HEK293T (cell line): ENCODE measurements around the gene KRT3.

Experiments
- BHLHE40 ChIP-seq: fragments of 450-650 bp; IDR thresholded peaks from 2 replicates; pipeline ENCODE4 v1.6.1; 2016; ENCODE audit warnings: mild to moderate bottlenecking, moderate library complexity, borderline replicate concordance
- ELF4 ChIP-seq: fragments of 450-650 bp; IDR thresholded peaks from 2 replicates; pipeline ENCODE4 v1.6.1; 2017; ENCODE audit warnings: antibody characterized with exemption
- NFRKB ChIP-seq: fragments of 450-650 bp; IDR thresholded peaks from 2 replicates; pipeline ENCODE4 v1.6.1; 2016; ENCODE audit warnings: mild to moderate bottlenecking, moderate library complexity
- TARDBP ChIP-seq: fragments of 450-650 bp; IDR thresholded peaks from 2 replicates; pipeline ENCODE4 v1.6.1; 2016
- ZNF384 ChIP-seq: fragments of 450-650 bp; IDR thresholded peaks from 2 replicates; pipeline ENCODE4 v1.6.1; 2016

DNA sequence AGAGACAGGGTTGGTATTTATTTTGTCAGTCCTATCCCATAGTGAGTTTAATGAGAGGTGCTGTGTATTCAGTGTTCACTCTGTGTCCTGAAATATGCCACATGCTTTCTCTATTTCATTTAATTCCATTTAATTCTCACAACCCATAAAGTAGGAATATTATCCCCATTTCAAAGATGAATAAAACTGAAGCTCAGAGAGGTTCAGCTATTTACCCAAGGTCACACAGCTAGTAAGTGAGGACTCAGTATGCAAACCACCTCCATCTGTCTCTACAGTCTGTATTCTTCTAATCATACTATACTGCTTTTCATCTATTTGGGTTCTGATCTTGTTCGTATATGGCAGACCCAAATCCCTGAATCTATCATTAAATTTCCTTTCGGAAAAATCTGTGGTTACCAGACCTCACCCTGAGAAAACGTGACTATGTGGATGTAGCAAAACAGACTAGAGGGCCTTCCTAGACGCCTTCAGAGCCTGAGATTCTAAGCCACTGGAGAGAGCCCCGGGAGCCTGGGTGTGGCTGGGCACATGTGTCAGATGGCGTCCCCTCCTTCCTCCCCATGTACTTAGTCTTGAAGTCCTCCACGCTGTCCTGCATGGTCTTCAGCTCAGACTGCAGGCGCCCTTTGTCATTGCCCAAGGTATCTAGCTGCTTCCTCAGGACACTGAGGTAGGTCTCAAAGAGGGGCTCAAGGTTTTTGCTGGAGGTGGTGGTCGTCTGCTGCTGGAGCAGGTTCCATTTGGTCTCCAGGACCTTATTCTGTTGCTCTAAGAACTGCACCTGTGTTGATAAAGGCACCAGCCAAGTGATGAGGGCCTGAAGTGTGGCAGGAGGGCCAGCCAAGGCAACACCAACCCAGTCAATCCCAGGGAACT is 15.5 kb upstream of the KRT3 start:
- no peak for TF ChIP-seq ZNF384
- no peak for TF ChIP-seq NFRKB
- TF ChIP-seq TARDBP = no peak
- no peak for TF ChIP-seq BHLHE40
- no peak for TF ChIP-seq ELF4
